Measurements from ENCODE around the gene C3orf33.
A peak's percentile ranks its signal among the peaks of the same experiment; 100 is the strongest.
"Not testable (repeated sequence)": the region's sequence is repeated elsewhere in the genome, so short reads cannot be mapped to it uniquely, and the experiment has no call there.

Gene C3orf33

GRCh38 chr3:155805802-155806618, at the start of gene C3orf33:
TSS of gene C3orf33 (minus strand) at chr3:155806278. CDS start at chr3:155806252, 26 bp downstream.
- Histone ChIP-seq H3K9me3 (ENCODE audit: low read length) (no peaks in the 10 kb centered on the region), H3K36me3 (ENCODE audit: insufficient read depth, low read length) (no peaks in the 10 kb centered on the region), H3K9ac (ENCODE audit: low read length) (peak within 1 kb of the TSS; percentile 71), H3K27ac (ENCODE audit: low read depth, low read length) (peak within 1 kb of the TSS; percentile 53), H3K27me3 (ENCODE audit: control insufficient read depth in 1 of 2, insufficient read depth in 2 of 2, low read length in 2 of 2) (no peaks in the 10 kb centered on the region), H3K4me3 (ENCODE audit: low read depth in 1 of 2, low read length in 2 of 2) (peak within 1 kb of the TSS; percentile 53 to 74), H3K4me1 (ENCODE audit: insufficient read depth, low read length) (peaks cover 4% of the 10 kb centered on the region)

GRCh38 chr3:155854141-155854940, 48.3 kb upstream of the C3orf33 start, which contains the start of gene SLC33A1:
TSS of gene SLC33A1 (minus strand) at chr3:155854427. CDS start at chr3:155853997, 430 bp downstream.
- peaks cover 21% of the 10 kb centered on the region for H3K4me1 ChIP-seq (ENCODE audit: insufficient read depth, low read length)
- H3K9ac ChIP-seq (ENCODE audit: low read length) = peak within 1 kb of the TSS; percentile 90
- no peaks in the 10 kb centered on the region for H3K27me3 ChIP-seq (ENCODE audit: control insufficient read depth in 1 of 2, insufficient read depth in 2 of 2, low read length in 2 of 2)

GRCh38 chr3:155853214-155854140, 47.4 kb upstream of the C3orf33 start:
- Histone ChIP-seq H3K27me3 (ENCODE audit: control insufficient read depth in 1 of 2, insufficient read depth in 2 of 2, low read length in 2 of 2) (no peaks in the 10 kb centered on the region), H3K9ac (ENCODE audit: low read length) (peak overlapping the region; percentile 90), H3K36me3 (ENCODE audit: insufficient read depth, low read length) (no peaks in the 10 kb centered on the region), H3K27ac (ENCODE audit: low read depth, low read length) (peak overlapping the region; percentile 72), H3K4me3 (ENCODE audit: low read depth in 1 of 2, low read length in 2 of 2) (peak overlapping the region; percentile 74 to 100), H3K4me1 (ENCODE audit: insufficient read depth, low read length) (peaks cover 21% of the 10 kb centered on the region), H3K9me3 (ENCODE audit: low read length) (no peaks in the 10 kb centered on the region)

More at GRCh38 chr3:155854141-155854940, 48.3 kb upstream of the C3orf33 start, which contains the start of gene SLC33A1:
- H3K27ac ChIP-seq (ENCODE audit: low read depth, low read length) = peak within 1 kb of the TSS; percentile 93
- H3K36me3 ChIP-seq (ENCODE audit: insufficient read depth, low read length) = no peaks in the 10 kb centered on the region
- no peaks in the 10 kb centered on the region for H3K9me3 ChIP-seq (ENCODE audit: low read length)
- peak within 1 kb of the TSS; percentile 74 to 100 for H3K4me3 ChIP-seq (ENCODE audit: low read depth in 1 of 2, low read length in 2 of 2)

GRCh38 chr3:155852341-155852740, 46.3 kb upstream of the C3orf33 start:
- Histone ChIP-seq H3K4me3 (ENCODE audit: low read depth in 1 of 2, low read length in 2 of 2) (peak overlapping the region; percentile 74 to 100), H3K27ac (ENCODE audit: low read depth, low read length) (no peak overlapping the region), H3K27me3 (ENCODE audit: control insufficient read depth in 1 of 2, insufficient read depth in 2 of 2, low read length in 2 of 2) (no peaks in the 10 kb centered on the region), H3K36me3 (ENCODE audit: insufficient read depth, low read length) (no peaks in the 10 kb centered on the region), H3K9me3 (ENCODE audit: low read length) (no peaks in the 10 kb centered on the region), H3K4me1 (ENCODE audit: insufficient read depth, low read length) (peaks cover 21% of the 10 kb centered on the region), H3K9ac (ENCODE audit: low read length) (peak overlapping the region; percentile 90)

GRCh38 chr3:155849404-155849803, 43.3 kb upstream of the C3orf33 start:
- H3K27me3 ChIP-seq (ENCODE audit: control insufficient read depth in 1 of 2, insufficient read depth in 2 of 2, low read length in 2 of 2); H3K9ac ChIP-seq (ENCODE audit: low read length); H3K36me3 ChIP-seq (ENCODE audit: insufficient read depth, low read length); H3K4me3 ChIP-seq (ENCODE audit: low read depth in 1 of 2, low read length in 2 of 2); H3K27ac ChIP-seq (ENCODE audit: low read depth, low read length); H3K9me3 ChIP-seq (ENCODE audit: low read length): not testable (repeated sequence)
- H3K4me1 ChIP-seq (ENCODE audit: insufficient read depth, low read length) = peaks cover 21% of the 10 kb centered on the region

GRCh38 chr3:155847993-155848392, 41.9 kb upstream of the C3orf33 start:
- Histone ChIP-seq H3K27ac (ENCODE audit: low read depth, low read length) (no peak overlapping the region), H3K4me3 (ENCODE audit: low read depth in 1 of 2, low read length in 2 of 2) (no peak overlapping the region), H3K36me3 (ENCODE audit: insufficient read depth, low read length) (peaks cover 6% of the 10 kb centered on the region), H3K27me3 (ENCODE audit: control insufficient read depth in 1 of 2, insufficient read depth in 2 of 2, low read length in 2 of 2) (no peaks in the 10 kb centered on the region), H3K9me3 (ENCODE audit: low read length) (no peaks in the 10 kb centered on the region), H3K4me1 (ENCODE audit: insufficient read depth, low read length) (peaks cover 16% of the 10 kb centered on the region), H3K9ac (ENCODE audit: low read length) (no peak overlapping the region)

- Histone ChIP-seq H3K27ac (ENCODE audit: low read depth, low read length) (no peak overlapping the region), H3K9me3 (ENCODE audit: low read length) (no peaks in the 10 kb centered on the region), H3K4me1 (ENCODE audit: insufficient read depth, low read length) (no peaks in the 10 kb centered on the region), H3K27me3 (ENCODE audit: control insufficient read depth in 1 of 2, insufficient read depth in 2 of 2, low read length in 2 of 2) (no peaks in the 10 kb centered on the region), H3K36me3 (ENCODE audit: insufficient read depth, low read length) (peaks cover 6% of the 10 kb centered on the region), H3K9ac (ENCODE audit: low read length) (no peak overlapping the region), H3K4me3 (ENCODE audit: low read depth in 1 of 2, low read length in 2 of 2) (no peak overlapping the region)
Observed at GRCh38 chr3:155846119-155846518, 40.0 kb upstream of the C3orf33 start.

GRCh38 chr3:155843569-155843968, 37.5 kb upstream of the C3orf33 start:
- no peaks in the 10 kb centered on the region for H3K9me3 ChIP-seq (ENCODE audit: low read length)
- H3K27me3 ChIP-seq (ENCODE audit: control insufficient read depth in 1 of 2, insufficient read depth in 2 of 2, low read length in 2 of 2) = no peaks in the 10 kb centered on the region
- H3K27ac ChIP-seq (ENCODE audit: low read depth, low read length) = no peak overlapping the region
- no peaks in the 10 kb centered on the region for H3K4me1 ChIP-seq (ENCODE audit: insufficient read depth, low read length)
- no peak overlapping the region for H3K9ac ChIP-seq (ENCODE audit: low read length)
- no peak overlapping the region for H3K4me3 ChIP-seq (ENCODE audit: low read depth in 1 of 2, low read length in 2 of 2)
- H3K36me3 ChIP-seq (ENCODE audit: insufficient read depth, low read length) = peaks cover 6% of the 10 kb centered on the region

- no peak overlapping the region for H3K27ac ChIP-seq (ENCODE audit: low read depth, low read length)
- H3K4me3 ChIP-seq (ENCODE audit: low read depth in 1 of 2, low read length in 2 of 2) = no peak overlapping the region
- H3K36me3 ChIP-seq (ENCODE audit: insufficient read depth, low read length) = no peaks in the 10 kb centered on the region
- no peaks in the 10 kb centered on the region for H3K27me3 ChIP-seq (ENCODE audit: control insufficient read depth in 1 of 2, insufficient read depth in 2 of 2, low read length in 2 of 2)
- no peaks in the 10 kb centered on the region for H3K9me3 ChIP-seq (ENCODE audit: low read length)
- H3K9ac ChIP-seq (ENCODE audit: low read length) = no peak overlapping the region
- no peaks in the 10 kb centered on the region for H3K4me1 ChIP-seq (ENCODE audit: insufficient read depth, low read length)
Observed at GRCh38 chr3:155835341-155836071, 29.4 kb upstream of the C3orf33 start.

- H3K4me3 ChIP-seq (ENCODE audit: low read depth in 1 of 2, low read length in 2 of 2); H3K27ac ChIP-seq (ENCODE audit: low read depth, low read length); H3K36me3 ChIP-seq (ENCODE audit: insufficient read depth, low read length): not testable (repeated sequence)
Observed at GRCh38 chr3:155828490-155829098, 22.5 kb upstream of the C3orf33 start.

More at GRCh38 chr3:155828490-155829098, 22.5 kb upstream of the C3orf33 start:
- H3K27me3 ChIP-seq (ENCODE audit: control insufficient read depth in 1 of 2, insufficient read depth in 2 of 2, low read length in 2 of 2); H3K4me1 ChIP-seq (ENCODE audit: insufficient read depth, low read length); H3K9me3 ChIP-seq (ENCODE audit: low read length); H3K9ac ChIP-seq (ENCODE audit: low read length): not testable (repeated sequence)
